ENCODE data around the gene PARD3. TPM values are rescaled to one million over a fixed set of nuclear protein-coding genes. Genes with fewer than 3 reads are reported as not detected.

Gene PARD3
- total RNA-seq, 1 donor from 2014 or later: 37.2 TPM

GRCh38 chr10:34406463-34407323 is 408.4 kb downstream of the PARD3 start:
- peaks cover 16% of the 10 kb centered on the region for H3K4me1 Mint-ChIP-seq (ENCODE audit: unreplicated experiment)
- H3K36me3 Mint-ChIP-seq (ENCODE audit: unreplicated experiment): peaks cover 2% of the 10 kb centered on the region
- H3K27me3 Mint-ChIP-seq (ENCODE audit: unreplicated experiment): no peaks in the 10 kb centered on the region
- no peak for DNase-seq (ENCODE audit: extremely low spot score, unreplicated experiment)
- H3K4me3 Mint-ChIP-seq (ENCODE audit: unreplicated experiment): no peak overlapping the region
- H3K9me3 Mint-ChIP-seq (ENCODE audit: unreplicated experiment): no peaks in the 10 kb centered on the region
- no peak overlapping the region for H3K27ac Mint-ChIP-seq (ENCODE audit: unreplicated experiment)
- no peak for TF ChIP-seq CTCF (IDR thresholded peaks at IDR 0.05)

DNA sequence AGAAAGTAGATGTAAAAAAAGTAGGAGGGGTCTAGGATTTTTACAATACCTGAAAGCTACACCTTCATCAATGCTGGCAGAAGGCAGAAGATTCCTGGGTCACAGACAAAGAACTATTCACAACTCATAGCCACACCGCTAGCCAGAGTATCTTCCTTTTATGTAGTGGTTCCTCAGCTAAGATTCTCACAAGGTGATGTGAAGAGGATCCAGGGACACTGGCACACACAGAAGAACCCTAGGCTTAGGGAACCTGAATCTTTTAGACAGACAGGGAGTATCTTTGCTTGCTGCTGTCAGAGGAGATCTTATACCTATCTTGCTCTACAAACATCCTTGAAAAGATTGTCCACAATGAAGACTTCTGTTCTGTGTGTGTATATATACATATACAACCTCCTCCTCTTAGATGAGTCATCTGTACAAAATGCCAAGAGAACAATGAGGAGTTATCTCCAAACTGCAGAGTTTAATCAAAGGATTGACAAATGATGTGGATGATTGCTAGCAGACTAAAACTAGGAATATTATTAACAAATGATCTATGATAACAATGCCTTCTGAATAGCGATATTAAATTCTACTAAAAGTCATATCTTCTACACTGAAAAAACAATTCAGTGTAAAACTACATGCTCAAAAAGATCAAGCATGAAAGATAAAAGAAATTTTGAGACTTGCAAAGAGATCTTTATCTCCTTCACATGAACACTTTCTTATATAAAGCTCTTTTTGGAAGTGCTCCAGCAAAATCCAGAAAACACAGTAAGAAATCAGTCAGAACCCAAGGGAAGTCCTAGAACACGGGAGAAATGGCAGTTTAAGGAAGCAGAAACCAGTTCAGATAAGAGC is 409.3 kb downstream of the PARD3 start:
- TF ChIP-seq CTCF (IDR thresholded peaks at IDR 0.05): no peak
- Mint-ChIP-seq H3K4me1 (ENCODE audit: unreplicated experiment) (peaks cover 16% of the 10 kb centered on the region), H3K36me3 (ENCODE audit: unreplicated experiment) (peaks cover 2% of the 10 kb centered on the region), H3K27ac (ENCODE audit: unreplicated experiment) (no peak overlapping the region), H3K9me3 (ENCODE audit: unreplicated experiment) (no peaks in the 10 kb centered on the region), H3K4me3 (ENCODE audit: unreplicated experiment) (no peak overlapping the region), H3K27me3 (ENCODE audit: unreplicated experiment) (no peaks in the 10 kb centered on the region)
- no peak for DNase-seq (ENCODE audit: extremely low spot score, unreplicated experiment)

DNA sequence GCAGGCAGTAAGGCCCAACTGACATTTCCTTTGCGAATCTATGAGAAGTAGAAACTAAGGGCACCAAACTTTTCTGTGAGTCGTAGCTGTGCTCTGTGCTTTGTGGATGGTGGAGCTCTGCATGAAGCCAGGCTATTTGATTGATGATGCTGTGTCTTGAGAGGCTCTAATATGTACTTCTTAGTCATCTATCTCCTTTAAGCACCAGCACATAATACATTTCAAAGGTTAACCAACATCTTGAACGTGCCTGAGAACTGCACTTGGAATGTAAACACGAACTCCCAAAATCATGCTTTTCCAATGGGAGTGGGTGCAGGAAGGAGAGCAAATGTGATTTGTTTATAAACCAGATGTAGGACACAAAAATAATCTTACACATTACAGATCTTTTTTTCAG is 411.6 kb downstream of the PARD3 start:
- H3K4me3 Mint-ChIP-seq (ENCODE audit: unreplicated experiment): no peak overlapping the region
- peaks cover 9% of the 10 kb centered on the region for H3K36me3 Mint-ChIP-seq (ENCODE audit: unreplicated experiment)
- peaks cover 16% of the 10 kb centered on the region for H3K4me1 Mint-ChIP-seq (ENCODE audit: unreplicated experiment)
- no peak overlapping the region for H3K27ac Mint-ChIP-seq (ENCODE audit: unreplicated experiment)
- H3K9me3 Mint-ChIP-seq (ENCODE audit: unreplicated experiment): no peaks in the 10 kb centered on the region
- DNase-seq (ENCODE audit: extremely low spot score, unreplicated experiment): no peak
- TF ChIP-seq CTCF (IDR thresholded peaks at IDR 0.05): no peak
- no peaks in the 10 kb centered on the region for H3K27me3 Mint-ChIP-seq (ENCODE audit: unreplicated experiment)

DNA sequence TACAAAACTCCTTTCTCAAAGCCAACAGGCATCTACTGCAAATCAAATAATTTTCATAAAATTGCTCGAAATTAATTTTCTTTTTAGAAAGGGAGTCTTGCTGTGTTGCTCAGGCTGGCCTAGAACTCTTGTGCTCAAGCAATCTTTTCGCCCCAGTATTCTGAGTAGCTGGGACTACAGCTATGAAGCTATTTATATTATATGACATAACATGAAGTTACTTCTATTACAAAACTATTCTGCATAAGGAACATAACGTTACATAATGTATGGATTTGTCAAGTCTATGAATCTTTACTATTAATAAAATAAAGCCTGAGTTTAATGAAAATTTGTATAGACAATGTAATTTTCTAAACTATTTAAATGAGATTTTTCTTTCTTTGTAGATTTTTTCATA is 415.0 kb downstream of the PARD3 start:
- Mint-ChIP-seq H3K27ac (ENCODE audit: unreplicated experiment) (no peak overlapping the region), H3K36me3 (ENCODE audit: unreplicated experiment) (peaks cover 7% of the 10 kb centered on the region), H3K9me3 (ENCODE audit: unreplicated experiment) (no peaks in the 10 kb centered on the region), H3K4me3 (ENCODE audit: unreplicated experiment) (no peak overlapping the region), H3K27me3 (ENCODE audit: unreplicated experiment) (no peaks in the 10 kb centered on the region), H3K4me1 (ENCODE audit: unreplicated experiment) (peaks cover 9% of the 10 kb centered on the region)
- no peak for TF ChIP-seq CTCF (IDR thresholded peaks at IDR 0.05)
- no peak for DNase-seq (ENCODE audit: extremely low spot score, unreplicated experiment)

- H3K9me3 Mint-ChIP-seq (ENCODE audit: unreplicated experiment): no peaks in the 10 kb centered on the region
- peaks cover 7% of the 10 kb centered on the region for H3K36me3 Mint-ChIP-seq (ENCODE audit: unreplicated experiment)
- no peak for TF ChIP-seq CTCF (IDR thresholded peaks at IDR 0.05)
- no peaks in the 10 kb centered on the region for H3K27me3 Mint-ChIP-seq (ENCODE audit: unreplicated experiment)
- H3K27ac Mint-ChIP-seq (ENCODE audit: unreplicated experiment): no peak overlapping the region
- no peak overlapping the region for H3K4me3 Mint-ChIP-seq (ENCODE audit: unreplicated experiment)
- DNase-seq (ENCODE audit: extremely low spot score, unreplicated experiment): no peak
- peaks cover 9% of the 10 kb centered on the region for H3K4me1 Mint-ChIP-seq (ENCODE audit: unreplicated experiment)
Observed at GRCh38 chr10:34399013-34399412, 416.1 kb downstream of the PARD3 start.
